Bronchial epithelial cell (primary cell): ENCODE measurements around the gene CSRP1. TPM values are rescaled to one million over a fixed set of nuclear protein-coding genes. Genes with fewer than 3 reads are reported as not detected.
A peak's percentile ranks its signal among the peaks of the same experiment; 100 is the strongest.
"Not testable (repeated sequence)": the region's sequence is repeated elsewhere in the genome, so short reads cannot be mapped to it uniquely, and the experiment has no call there.

Source experiments
- DNase-seq: peaks from one replicate; pipeline ENCODE4 v3.0.0-alpha.2; 2010; ENCODE audit warnings: low read depth
- FAIRE-seq: peaks from 2 replicates; lab custom pipeline; 2011; peaks lifted over from hg19 to GRCh38; lab: Jason Lieb, UNC
- H3K27me3 ChIP-seq: 2 replicates; pipeline ENCODE4 v1.5.1; 2011; ENCODE audit warnings: low read length; ENCODE audit not compliant: control insufficient read depth, insufficient read depth
- H3K36me3 ChIP-seq: 2 replicates; pipeline ENCODE4 v1.5.1; 2011; ENCODE audit warnings: low read length; ENCODE audit not compliant: control insufficient read depth, insufficient read depth
- H3K4me3 ChIP-seq: 2 replicates; pipeline ENCODE4 v1.5.1; 2011; ENCODE audit warnings: mild to moderate bottlenecking, low read depth, low read length, control low read depth
- CTCF ChIP-seq: IDR thresholded peaks from 2 replicates; pipeline ENCODE4 v1.5.1; 2011; ENCODE audit warnings: mild to moderate bottlenecking, moderate library complexity, low read length, control low read depth, inconsistent platforms; ENCODE audit not compliant: insufficient read depth, severe bottlenecking
- total RNA-seq: library from RNA; depleted of rRNA; stranded (reverse); fragments of >200 nt; gene quantifications from 2 replicates; pipeline ENCODE4 v1.2.1, GENCODE V29; 2014

CSRP1 gene
- total RNA-seq, 1 donor from 2014 or later, result 257 TPM

- no peaks in the 10 kb centered on the region for H3K36me3 ChIP-seq
- DNase-seq (no peak), FAIRE-seq (no peak)
- no peak overlapping the region for H3K4me3 ChIP-seq
- H3K27me3 ChIP-seq, result no peaks in the 10 kb centered on the region
- TF ChIP-seq CTCF, result no peak
Observed at GRCh38 chr1:201552941-201553351, 46.0 kb upstream of the CSRP1 start.

GRCh38 chr1:201551877-201552731, 45.2 kb upstream of the CSRP1 start:
- Histone ChIP-seq H3K27me3 (no peaks in the 10 kb centered on the region), H3K36me3 (no peaks in the 10 kb centered on the region), H3K4me3 (no peak overlapping the region)
- DNase-seq, result peak; percentile 26
- no peak for TF ChIP-seq CTCF
- FAIRE-seq, result no peak

DNA sequence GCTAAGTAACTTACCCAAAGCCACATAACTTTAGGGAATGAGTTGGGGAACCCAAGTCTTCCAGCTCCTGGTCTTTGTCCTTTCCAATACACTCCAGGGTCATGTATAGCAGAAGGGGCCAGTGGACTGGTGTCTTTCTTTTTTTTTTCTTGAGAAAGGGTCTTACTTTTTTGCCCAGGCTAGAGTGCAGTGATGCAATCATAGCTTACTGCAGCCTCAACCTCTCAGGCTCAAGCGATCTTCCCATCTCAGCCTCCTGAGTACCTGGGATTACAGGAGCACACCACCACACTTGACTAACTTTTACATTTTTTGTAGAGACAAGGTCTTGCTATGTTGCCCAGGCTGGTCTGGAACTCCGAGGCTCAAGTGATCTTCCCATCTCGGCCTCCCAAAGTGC, 44.2 kb upstream of the CSRP1 start:
- no peaks in the 10 kb centered on the region for H3K36me3 ChIP-seq
- no peak for TF ChIP-seq CTCF
- H3K4me3 ChIP-seq, result no peak overlapping the region
- DNase-seq (no peak), FAIRE-seq (no peak)
- H3K27me3 ChIP-seq, result no peaks in the 10 kb centered on the region

DNA sequence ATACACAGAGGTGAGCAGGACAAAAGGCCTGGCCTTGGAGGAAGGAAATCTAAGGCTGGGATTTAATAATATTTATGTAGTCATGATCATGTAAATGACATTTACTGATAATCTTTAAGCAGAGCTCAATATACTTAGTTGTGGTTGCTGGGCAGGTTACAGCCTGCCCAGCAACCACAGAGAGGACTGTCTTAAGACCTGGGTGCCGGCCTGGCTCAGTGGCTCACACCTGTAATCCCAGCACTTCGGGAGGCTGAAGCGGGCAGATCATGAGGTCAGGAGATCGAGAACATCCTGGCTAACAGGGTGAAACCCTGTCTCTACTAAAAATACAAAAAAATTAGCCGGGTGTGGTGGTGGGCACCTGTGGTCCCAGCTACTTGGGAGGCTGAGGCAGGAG, 42.6 kb upstream of the CSRP1 start:
- not testable (repeated sequence) for H3K27me3 ChIP-seq, DNase-seq, FAIRE-seq, H3K36me3 ChIP-seq, H3K4me3 ChIP-seq

- DNase-seq (peak; percentile 15), FAIRE-seq (no peak)
- no peak overlapping the region for H3K4me3 ChIP-seq
Observed at GRCh38 chr1:201545851-201546492, 39.0 kb upstream of the CSRP1 start.

More at GRCh38 chr1:201545851-201546492, 39.0 kb upstream of the CSRP1 start:
- no peak for TF ChIP-seq CTCF
- no peaks in the 10 kb centered on the region for H3K27me3 ChIP-seq
- no peaks in the 10 kb centered on the region for H3K36me3 ChIP-seq
